Common myeloid progenitor, CD34-positive (primary cell): ENCODE measurements around the gene FAM117B.

Experiments used
- CTCF ChIA-PET: fragments of 350-600 bp; sonication (Branson Sonifier 250); formaldehyde crosslinking; loops from one replicate; lab custom pipeline; 2021; ENCODE audit warnings: antibody characterized with exemption; lab: Charles Lee
- POLR2A ChIA-PET: fragments of 350-600 bp; sonication (Branson Sonifier 250); formaldehyde crosslinking; loops from one replicate; lab custom pipeline; 2021; ENCODE audit warnings: antibody characterized with exemption; lab: Charles Lee
- DNase-seq, 3 donors: peaks; one replicate each; pipeline versions ENCODE4 v3.0.0 to v3.0.0-alpha.2; 2013
- H3K27ac ChIP-seq, 2 experiments: 1 replicate in 1 of 2; 2 replicates in 1 of 2; pipeline ENCODE4 v1.7.0; 2013; ENCODE audit warnings: inconsistent platforms in 2 of 2, low read length in 2 of 2, mild to moderate bottlenecking in 2 of 2, low read depth in 1 of 2, moderate library complexity in 1 of 2; ENCODE audit not compliant: severe bottlenecking in 2 of 2, insufficient read depth in 1 of 2, poor library complexity in 1 of 2
- H3K27me3 ChIP-seq, 5 experiments: replicated peaks in 2 of 5; 1 replicate in 3 of 5; 2 replicates in 2 of 5; pipeline versions ENCODE4 v1.6.1 to v1.7.0; 2013; ENCODE audit warnings: low read length in 4 of 5, mild to moderate bottlenecking in 2 of 5, moderate library complexity in 2 of 5, inconsistent platforms in 1 of 5; ENCODE audit not compliant: insufficient read depth in 5 of 5, control insufficient read depth in 4 of 5
- H3K36me3 ChIP-seq, 4 experiments: 1 replicate in 2 of 4; 2 replicates in 2 of 4; pipeline versions ENCODE4 v1.6.1 to v1.7.0; 2013; ENCODE audit warnings: low read length in 3 of 4, control low read depth in 1 of 4, mild to moderate bottlenecking in 1 of 4; ENCODE audit not compliant: control insufficient read depth in 4 of 4, insufficient read depth in 4 of 4
- H3K4me1 ChIP-seq, 4 experiments: 1 replicate in 3 of 4; 2 replicates in 1 of 4; pipeline versions ENCODE4 v1.6.1 to v1.7.1; 2013; ENCODE audit warnings: low read length in 3 of 4, mild to moderate bottlenecking in 3 of 4, control low read depth in 1 of 4, inconsistent platforms in 1 of 4, moderate library complexity in 1 of 4; ENCODE audit not compliant: control insufficient read depth in 4 of 4, insufficient read depth in 4 of 4; ENCODE audit errors: control extremely low read depth in 1 of 4
- H3K4me3 ChIP-seq, 7 experiments: 1 replicate in 4 of 7; 2 replicates in 3 of 7; pipeline versions ENCODE4 v1.5.1 to v1.7.0; 2013; ENCODE audit warnings: mild to moderate bottlenecking in 7 of 7, low read length in 6 of 7, moderate library complexity in 6 of 7, inconsistent platforms in 2 of 7, low read depth in 2 of 7, control low read depth in 1 of 7; ENCODE audit not compliant: insufficient read depth in 4 of 7, control insufficient read depth in 1 of 7; ENCODE audit errors: extremely low read depth in 1 of 7
- H3K9me3 ChIP-seq, 5 experiments: 1 replicate in 4 of 5; 2 replicates in 1 of 5; pipeline versions ENCODE4 v1.6.1 to v1.7.1; 2013; ENCODE audit warnings: low read length in 4 of 5, mild to moderate bottlenecking in 2 of 5, inconsistent platforms in 1 of 5, low read depth in 1 of 5, moderate library complexity in 1 of 5; ENCODE audit not compliant: control insufficient read depth in 4 of 5, insufficient read depth in 2 of 5; ENCODE audit errors: control extremely low read depth in 1 of 5
- WGBS: methylation state at CpG from one replicate; pipeline ENCODE4 v1.1.5; 2013; ENCODE audit not compliant: insufficient coverage; 5-methylcytosine and 5-hydroxymethylcytosine counted together

FAM117B gene

GRCh38 chr2:202763916-202764315 is 129.1 kb downstream of the FAM117B start:
- Histone ChIP-seq H3K4me3 (no peak overlapping the region), H3K4me1 (peaks cover 11 to 18% (median 12%) of the 10 kb centered on the region in 4 experiments), H3K27ac (no peak overlapping the region), H3K9me3 (no peaks in the 10 kb centered on the region), H3K36me3 (peaks cover 8 to 20% (median 15%) of the 10 kb centered on the region in 4 experiments), H3K27me3 (no peaks in the 10 kb centered on the region)
- ChIA-PET POLR2A (no interaction called here), CTCF (no interaction called here)
- no peak for DNase-seq
- no CpG with 5 or more reads among the region's 1 CpG for WGBS

GRCh38 chr2:202764991-202765390 is 130.2 kb downstream of the FAM117B start:
- peaks cover 5 to 13% (median 11%) of the 10 kb centered on the region in 4 experiments for H3K36me3 ChIP-seq
- ChIA-PET CTCF (interaction anchor here (0.6 kb wide), 2 partner anchors 30 to 461 kb away, joined by 3 read pairs; no protein-coding TSS in a partner anchor), POLR2A (no interaction called here)
- no peaks in the 10 kb centered on the region for H3K9me3 ChIP-seq
- no peak overlapping the region for H3K4me3 ChIP-seq
- H3K27ac ChIP-seq: no peak overlapping the region
- H3K27me3 ChIP-seq: no peaks in the 10 kb centered on the region
- no peak for DNase-seq
- peaks cover 11 to 18% (median 12%) of the 10 kb centered on the region in 4 experiments for H3K4me1 ChIP-seq
- WGBS: 96% methylated on average over 3 of the region's 3 CpGs

- ChIA-PET POLR2A (no interaction called here), CTCF (interaction anchor here (0.6 kb wide), 1 partner anchor 29 kb away, joined by 3 read pairs; no protein-coding TSS in a partner anchor)
- Histone ChIP-seq H3K27ac (no peak overlapping the region), H3K4me1 (peaks cover 11 to 18% (median 12%) of the 10 kb centered on the region in 4 experiments), H3K36me3 (peaks cover 3 to 13% (median 9%) of the 10 kb centered on the region in 4 experiments), H3K4me3 (no peak overlapping the region), H3K9me3 (no peaks in the 10 kb centered on the region), H3K27me3 (no peaks in the 10 kb centered on the region)
- peak in 2 of 3 donors; percentile 25 to 26 for DNase-seq
- WGBS: 82% methylated on average over 3 of the region's 5 CpGs
Measured at GRCh38 chr2:202765436-202765835, 130.7 kb downstream of the FAM117B start.

- Histone ChIP-seq H3K4me1 (peaks cover 5 to 8% (median 6%) of the 10 kb centered on the region in 4 experiments), H3K36me3 (peaks cover 3 to 19% (median 10%) of the 10 kb centered on the region in 4 experiments), H3K27ac (no peak overlapping the region), H3K27me3 (no peaks in the 10 kb centered on the region), H3K9me3 (no peaks in the 10 kb centered on the region), H3K4me3 (no peak overlapping the region)
- no peak for DNase-seq
- ChIA-PET POLR2A (no interaction called here), CTCF (interaction anchor here (0.8 to 1.6 kb wide), 2 partner anchors 12 to 25 kb away, joined by 3 read pairs; no protein-coding TSS in a partner anchor)
Measured at GRCh38 chr2:202768273-202768672, 133.5 kb downstream of the FAM117B start.

GRCh38 chr2:202769201-202769600 is 134.4 kb downstream of the FAM117B start:
- Histone ChIP-seq H3K36me3 (peaks cover 3 to 21% (median 16%) of the 10 kb centered on the region in 4 experiments), H3K27me3 (no peaks in the 10 kb centered on the region), H3K9me3 (no peaks in the 10 kb centered on the region), H3K27ac (no peak overlapping the region), H3K4me1 (no peaks in the 10 kb centered on the region), H3K4me3 (no peak overlapping the region)
- DNase-seq: no peak
- CTCF ChIA-PET: interaction anchor here (1.0 to 1.6 kb wide), 3 partner anchors 13 to 181 kb away, joined by 3 to 4 read pairs (median 3); no protein-coding TSS in a partner anchor
- POLR2A ChIA-PET: no interaction called here

- no CpG with 5 or more reads among the region's 1 CpG for WGBS
- no peaks in the 10 kb centered on the region for H3K4me1 ChIP-seq
- no peaks in the 10 kb centered on the region for H3K27me3 ChIP-seq
- no peaks in the 10 kb centered on the region for H3K9me3 ChIP-seq
- no peak overlapping the region for H3K27ac ChIP-seq
- no peak for DNase-seq
- peaks cover 0 to 18% (median 14%) of the 10 kb centered on the region in 4 experiments for H3K36me3 ChIP-seq
- H3K4me3 ChIP-seq: no peak overlapping the region
- ChIA-PET POLR2A (no interaction called here), CTCF (interaction anchor here (1.1 kb wide), 1 partner anchor 14 kb away, joined by 3 read pairs; no protein-coding TSS in a partner anchor)
Measured at GRCh38 chr2:202771336-202771735, 136.6 kb downstream of the FAM117B start.

- Histone ChIP-seq H3K36me3 (peaks cover 0 to 17% (median 12%) of the 10 kb centered on the region in 4 experiments), H3K27me3 (no peaks in the 10 kb centered on the region), H3K4me1 (no peaks in the 10 kb centered on the region), H3K9me3 (no peaks in the 10 kb centered on the region), H3K4me3 (no peak overlapping the region), H3K27ac (no peak overlapping the region)
- DNase-seq: no peak
- WGBS: 97% methylated on average over 6 of the region's 7 CpGs
- CTCF ChIA-PET: interaction anchor here (1.1 kb wide), 1 partner anchor 13 kb away, joined by 3 read pairs; no protein-coding TSS in a partner anchor
- POLR2A ChIA-PET: no interaction called here
Measured at GRCh38 chr2:202771741-202772460, 137.1 kb downstream of the FAM117B start.
